EH (cell line): ENCODE results near the gene ACOT4.
"Not testable (repeated sequence)": the region's sequence is repeated elsewhere in the genome, so short reads cannot be mapped to it uniquely, and the experiment has no call there.

Experiments used
- DNase-seq: peaks from one replicate; pipeline ENCODE4 v3.0.0-alpha.2; 2015; ENCODE audit warnings: low read depth

The ACOT4 gene

DNA sequence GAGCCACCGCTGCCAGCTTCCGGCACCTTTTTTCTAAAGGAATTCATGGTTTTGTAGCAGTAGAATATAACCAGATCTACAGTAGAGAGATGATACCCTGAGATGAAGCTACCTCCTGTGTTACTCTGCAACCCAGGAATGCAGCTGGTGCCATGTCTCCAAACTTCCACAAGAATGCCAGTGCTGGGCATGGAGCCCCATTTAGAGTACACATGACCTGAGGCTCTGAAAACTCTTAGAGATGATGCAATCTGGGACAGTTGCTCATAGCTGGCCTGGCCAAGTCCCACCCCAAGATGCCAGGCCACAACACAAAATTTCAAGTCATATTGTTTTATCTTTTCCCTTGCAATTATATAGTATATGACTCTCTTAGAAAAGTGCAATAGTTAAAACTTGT, 14.5 kb upstream of the ACOT4 start:
- not testable (repeated sequence) for DNase-seq

- not testable (repeated sequence) for DNase-seq
These were observed 9.3 kb upstream of the ACOT4 start for GRCh38 chr14:73582102-73582979.

- DNase-seq, result no peak
These were observed 3.0 kb upstream of the ACOT4 start for GRCh38 chr14:73588695-73589094.

GRCh38 chr14:73589116-73589515, 2.6 kb upstream of the ACOT4 start:
- no peak for DNase-seq

DNA sequence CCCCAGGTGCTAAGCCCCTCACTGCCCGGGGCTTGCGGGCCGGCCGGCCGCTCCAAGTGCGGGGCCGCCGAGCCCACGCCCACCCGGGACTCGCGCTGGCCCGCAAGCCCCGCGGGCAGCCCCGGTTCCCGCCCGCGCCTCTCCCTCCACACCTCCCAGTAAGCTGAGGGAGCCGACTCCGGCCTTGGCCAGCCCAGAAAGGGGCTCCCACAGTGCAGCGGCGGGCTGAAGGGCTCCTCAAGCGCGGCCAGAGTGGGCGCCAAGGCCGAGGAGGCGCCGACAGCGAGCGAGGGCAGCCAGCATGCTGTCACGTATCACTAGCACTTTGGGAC, 1.0 kb upstream of the ACOT4 start:
- not testable (repeated sequence) for DNase-seq

DNA sequence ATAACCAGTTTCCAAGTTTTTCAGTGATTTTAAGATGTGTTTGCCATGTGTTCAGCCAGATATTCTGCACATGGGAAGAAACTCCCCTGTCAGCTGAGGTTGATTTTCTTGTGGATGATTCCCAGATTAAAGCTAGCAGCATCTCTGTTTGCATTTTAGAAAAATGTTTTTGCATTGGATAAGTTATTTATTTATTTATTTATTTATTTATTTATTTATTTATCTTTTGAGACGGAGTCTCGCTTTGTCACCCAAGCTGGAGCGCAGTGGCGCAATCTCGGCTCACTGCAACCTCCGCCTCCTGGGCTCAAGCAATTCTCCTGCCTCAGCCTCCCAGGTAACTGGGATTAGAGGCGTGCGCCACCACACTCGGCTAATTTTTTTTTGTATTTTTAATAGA, 2.8 kb downstream of the ACOT4 start:
- no peak for DNase-seq

- DNase-seq, result no peak
These were observed 7.8 kb downstream of the ACOT4 start for GRCh38 chr14:73599499-73599898.

DNA sequence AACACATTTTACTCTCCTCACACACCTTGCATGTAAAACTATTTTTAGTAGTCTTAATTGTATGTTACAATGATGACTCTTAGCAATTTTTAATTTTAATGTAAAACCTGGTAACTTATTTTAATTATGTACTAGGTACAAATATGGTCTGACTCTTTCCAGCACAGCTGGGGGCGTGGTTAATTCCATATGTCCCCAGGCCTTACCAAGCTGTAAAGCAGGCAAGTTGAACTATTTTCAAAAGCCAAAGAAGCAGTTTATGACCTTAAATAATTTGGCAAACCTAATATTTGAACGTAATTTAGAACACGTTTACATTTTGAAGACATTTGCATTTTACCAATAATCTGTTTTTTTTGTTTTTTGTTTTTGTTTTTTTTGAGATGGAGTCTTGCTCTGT, 11.3 kb downstream of the ACOT4 start:
- no peak for DNase-seq

DNA sequence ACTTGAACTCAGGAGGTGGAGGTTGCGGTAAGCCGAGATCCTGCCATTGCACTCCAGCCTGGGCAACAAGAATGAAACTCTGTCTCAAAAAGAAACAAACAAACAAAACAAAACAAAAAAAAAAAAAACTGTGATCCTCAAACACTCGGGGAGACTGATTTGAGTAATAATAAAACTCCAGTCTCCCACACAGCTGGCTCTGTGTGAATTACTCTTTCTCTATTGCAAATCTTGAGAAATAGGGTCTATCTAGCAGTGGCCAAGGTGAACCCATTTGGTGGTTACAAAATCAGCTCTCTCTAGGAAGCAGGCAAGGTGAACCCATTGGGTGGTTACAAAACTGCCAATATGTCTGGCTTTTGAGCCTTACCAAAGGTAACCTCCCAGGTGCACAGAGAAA, 14.6 kb downstream of the ACOT4 start:
- no peak for DNase-seq

DNA sequence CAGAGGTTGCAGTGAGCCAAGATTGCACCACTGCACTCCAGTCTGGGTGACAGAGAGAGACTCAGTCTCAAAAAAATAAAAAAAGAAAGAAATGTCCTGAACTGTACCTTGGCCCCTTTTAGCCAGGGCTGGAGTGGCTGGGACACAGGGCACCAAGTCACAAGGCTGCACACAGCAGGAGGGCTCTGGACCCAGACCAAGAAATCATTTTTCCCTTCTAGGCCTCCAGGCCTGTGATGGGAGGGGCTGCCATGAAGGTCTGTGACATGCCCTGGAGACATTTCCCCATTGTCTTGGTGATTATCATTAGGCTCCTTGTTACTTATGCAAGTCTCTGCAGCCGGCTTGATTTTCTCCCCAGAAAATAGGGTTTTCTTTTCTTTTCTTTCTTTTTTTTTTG, 15.6 kb downstream of the ACOT4 start:
- DNase-seq, result no peak

DNA sequence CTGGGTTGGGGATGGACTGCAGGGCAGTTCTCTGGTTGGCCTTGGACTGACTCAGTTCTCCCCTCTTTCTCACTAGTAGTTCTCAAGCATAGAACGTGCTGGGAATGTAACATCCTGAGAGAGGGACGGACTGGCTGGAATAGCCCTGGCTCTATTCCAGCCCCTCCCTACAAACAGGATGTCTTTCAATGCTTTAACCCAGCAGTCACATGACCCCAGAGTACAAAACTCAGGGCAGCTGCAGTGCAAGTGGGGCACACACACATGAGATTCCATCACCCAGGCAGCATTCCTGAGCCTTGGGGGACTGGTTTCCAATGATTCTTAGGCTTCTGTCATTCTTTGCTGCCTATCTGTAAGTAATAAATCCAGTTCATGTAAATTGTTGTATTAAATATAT, 19.0 kb downstream of the ACOT4 start:
- peak; percentile 64 for DNase-seq

GRCh38 chr14:73612339-73613045, 20.8 kb downstream of the ACOT4 start, which contains the start of gene ACOT6:
ACOT6 (plus strand) TSS chr14:73612517; CDS start chr14:73612572, 55 bp downstream.
- DNase-seq, result peak; percentile 79

DNA sequence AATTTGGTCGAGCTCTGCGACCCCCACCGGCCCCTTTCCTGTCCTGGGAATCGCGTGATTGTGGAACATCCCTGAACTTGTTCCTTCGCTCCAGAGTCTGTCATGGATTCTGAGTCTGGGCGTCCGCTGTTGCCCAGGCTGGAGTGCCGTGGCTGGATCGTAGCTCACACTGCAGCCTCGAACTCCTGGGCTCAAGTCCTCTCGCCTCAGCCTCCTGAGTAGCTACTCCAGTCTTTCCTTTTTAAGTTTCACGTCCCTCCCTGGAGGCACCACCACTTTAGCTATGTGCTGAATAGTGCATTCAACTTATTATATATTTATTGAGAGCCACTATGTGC, 21.3 kb downstream of the ACOT4 start:
- DNase-seq, result no peak

DNA sequence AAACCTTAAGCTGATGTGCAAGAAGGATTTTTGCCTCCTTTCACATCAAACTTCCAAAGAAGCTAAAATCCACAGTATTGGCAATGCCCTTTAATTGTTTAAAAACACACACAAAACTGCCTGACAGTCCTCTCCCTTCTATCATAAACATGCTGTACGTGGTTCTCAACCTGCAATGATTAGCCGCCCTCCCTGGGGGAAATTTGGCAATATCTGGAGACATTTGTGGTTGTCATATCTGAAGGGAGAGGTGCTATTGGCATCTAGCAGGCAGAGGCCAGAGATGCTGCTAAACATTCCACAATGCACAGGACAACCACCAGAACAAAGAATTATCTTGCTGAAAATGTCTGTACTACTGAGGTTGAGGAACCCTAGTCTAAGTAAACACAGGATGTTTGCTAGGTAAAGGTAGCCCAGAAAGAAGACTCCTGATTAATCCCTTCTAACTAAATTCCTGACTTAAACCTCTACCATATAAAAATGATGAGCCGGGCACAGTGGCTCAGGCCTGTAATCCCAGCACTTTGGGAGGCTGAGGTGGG, 21.8 kb downstream of the ACOT4 start:
- no peak for DNase-seq

- DNase-seq, result no peak
These were observed 25.2 kb downstream of the ACOT4 start for GRCh38 chr14:73616831-73617230.

DNA sequence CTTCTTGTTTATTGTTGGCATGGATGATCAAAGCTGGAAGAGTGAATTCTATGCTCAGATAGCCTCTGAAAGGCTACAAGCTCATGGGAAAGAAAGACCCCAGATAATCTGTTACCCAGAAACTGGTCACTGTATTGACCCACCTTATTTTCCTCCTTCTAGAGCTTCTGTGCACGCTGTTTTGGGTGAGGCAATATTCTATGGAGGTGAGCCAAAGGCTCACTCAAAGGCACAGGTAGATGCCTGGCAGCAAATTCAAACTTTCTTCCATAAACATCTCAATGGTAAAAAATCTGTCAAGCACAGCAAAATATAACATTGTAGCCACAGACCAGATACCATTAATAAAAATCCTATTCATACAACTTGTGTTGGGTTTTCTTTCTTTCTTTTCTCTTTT, 27.9 kb downstream of the ACOT4 start:
- DNase-seq, result no peak

- DNase-seq, result no peak
These were observed 28.6 kb downstream of the ACOT4 start for GRCh38 chr14:73620268-73620667.

- no peak for DNase-seq
These were observed 31.9 kb downstream of the ACOT4 start for GRCh38 chr14:73623504-73624054.

DNA sequence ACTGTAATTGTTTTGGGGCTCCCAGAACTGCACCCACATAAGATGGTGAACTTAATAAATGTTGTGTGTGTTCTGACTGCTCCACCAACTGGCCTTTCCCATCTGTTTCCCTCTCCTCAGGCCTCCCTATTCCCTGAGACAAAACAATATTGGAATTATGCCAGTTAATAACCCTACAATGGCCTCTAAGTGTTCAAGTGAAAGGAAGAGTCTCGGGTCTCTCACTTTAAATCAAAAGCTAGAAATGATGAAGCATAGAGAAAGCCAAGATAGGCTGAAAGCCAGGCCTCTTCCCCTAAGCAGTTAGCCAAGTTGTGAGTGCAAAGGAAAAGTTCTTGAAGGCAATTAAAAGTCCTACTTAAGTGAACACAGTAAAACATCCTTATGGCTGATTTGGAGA, 34.0 kb downstream of the ACOT4 start:
- DNase-seq, result no peak

GRCh38 chr14:73627151-73627558, 35.5 kb downstream of the ACOT4 start:
- DNase-seq, result no peak

GRCh38 chr14:73630009-73630780, 38.5 kb downstream of the ACOT4 start:
- DNase-seq, result no peak
